GM12891 (cell line): ENCODE measurements around the gene RAB11FIP3.

ENCODE experiments used
- POLR2AphosphoS5 ChIP-seq: IDR thresholded peaks from 2 replicates; pipeline ENCODE4 v1.6.1; 2011; ENCODE audit warnings: low read depth, low read length, control low read depth
- POU2F2 ChIP-seq: IDR thresholded peaks from 2 replicates; pipeline ENCODE4 v1.6.1; 2011; ENCODE audit warnings: low read depth, mild to moderate bottlenecking, control low read depth, low read length, moderate library complexity

DNA sequence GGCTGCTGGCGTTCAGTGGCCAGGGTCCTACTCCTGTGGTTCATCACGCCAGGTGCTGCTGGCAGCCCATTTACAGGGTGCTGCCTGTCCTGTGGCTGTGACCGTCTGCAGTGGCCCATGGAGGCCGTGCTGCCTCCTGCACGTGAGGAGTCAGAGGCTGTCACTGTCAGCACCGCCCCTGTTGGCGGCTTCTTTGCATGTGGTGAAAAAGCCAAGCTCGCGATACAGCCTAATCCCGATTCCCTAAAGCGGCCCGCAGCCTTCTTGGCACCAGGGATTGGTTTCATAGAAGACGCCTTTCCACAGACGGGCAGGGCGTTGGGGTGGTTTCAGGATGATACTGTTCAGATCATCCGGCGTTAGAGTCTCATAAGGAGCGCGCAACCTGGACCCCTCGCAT is 35.3 kb downstream of the RAB11FIP3 start:
- TF ChIP-seq POU2F2 = no peak
- no peak for TF ChIP-seq POLR2AphosphoS5
